ENCODE results near the gene CPEB2.

CPEB2 gene

DNA sequence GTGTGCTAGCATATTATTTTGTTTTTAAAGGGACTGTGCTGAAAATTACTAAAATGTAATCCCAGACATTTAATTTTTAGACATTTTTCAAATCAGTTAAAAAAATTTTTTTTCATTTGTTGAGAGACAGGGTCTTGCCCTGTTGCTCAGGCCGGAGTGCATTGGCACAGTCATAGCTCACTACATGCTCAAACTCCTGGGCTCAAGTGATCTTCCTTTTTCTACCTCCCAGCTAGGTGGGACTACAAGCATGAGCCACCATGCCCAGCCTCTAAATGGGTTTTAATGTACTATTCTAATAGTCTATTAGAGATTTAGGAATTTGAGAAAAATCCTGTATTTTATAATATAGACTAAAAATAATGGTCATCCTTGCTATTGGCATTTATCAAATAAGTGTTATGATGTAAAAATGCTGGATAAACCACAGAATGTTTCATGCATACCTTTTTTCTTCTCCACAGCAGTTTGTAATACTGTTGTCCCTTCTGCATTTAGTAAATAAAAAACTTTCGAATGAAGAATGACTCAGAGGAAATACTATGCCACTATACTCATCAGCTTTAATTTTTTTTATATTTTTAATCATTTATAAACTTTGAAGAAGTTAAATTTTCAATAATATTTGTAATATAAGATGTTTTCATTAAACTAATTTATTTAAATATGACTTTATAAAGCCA lies 29.9 kb downstream of the CPEB2 start:
- Histone ChIP-seq H3K27ac (no peak overlapping the region), H3K36me3 (peaks cover 12% of the 10 kb centered on the region), H3K27me3 (ENCODE audit: insufficient read depth, low read depth, severe bottlenecking) (no peaks in the 10 kb centered on the region), H3K4me3 (ENCODE audit: low read depth, low read length) (no peak overlapping the region), H3K9me3 (ENCODE audit: severe bottlenecking) (peaks cover 2% of the 10 kb centered on the region)
- DNase-seq, result no peak
- TF ChIP-seq, protein P1, sequence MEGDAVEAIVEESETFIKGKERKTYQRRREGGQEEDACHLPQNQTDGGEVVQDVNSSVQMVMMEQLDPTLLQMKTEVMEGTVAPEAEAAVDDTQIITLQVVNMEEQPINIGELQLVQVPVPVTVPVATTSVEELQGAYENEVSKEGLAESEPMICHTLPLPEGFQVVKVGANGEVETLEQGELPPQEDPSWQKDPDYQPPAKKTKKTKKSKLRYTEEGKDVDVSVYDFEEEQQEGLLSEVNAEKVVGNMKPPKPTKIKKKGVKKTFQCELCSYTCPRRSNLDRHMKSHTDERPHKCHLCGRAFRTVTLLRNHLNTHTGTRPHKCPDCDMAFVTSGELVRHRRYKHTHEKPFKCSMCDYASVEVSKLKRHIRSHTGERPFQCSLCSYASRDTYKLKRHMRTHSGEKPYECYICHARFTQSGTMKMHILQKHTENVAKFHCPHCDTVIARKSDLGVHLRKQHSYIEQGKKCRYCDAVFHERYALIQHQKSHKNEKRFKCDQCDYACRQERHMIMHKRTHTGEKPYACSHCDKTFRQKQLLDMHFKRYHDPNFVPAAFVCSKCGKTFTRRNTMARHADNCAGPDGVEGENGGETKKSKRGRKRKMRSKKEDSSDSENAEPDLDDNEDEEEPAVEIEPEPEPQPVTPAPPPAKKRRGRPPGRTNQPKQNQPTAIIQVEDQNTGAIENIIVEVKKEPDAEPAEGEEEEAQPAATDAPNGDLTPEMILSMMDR (IDR thresholded peaks at IDR 0.05; ENCODE audit: low read depth, low read length), result no peak

DNA sequence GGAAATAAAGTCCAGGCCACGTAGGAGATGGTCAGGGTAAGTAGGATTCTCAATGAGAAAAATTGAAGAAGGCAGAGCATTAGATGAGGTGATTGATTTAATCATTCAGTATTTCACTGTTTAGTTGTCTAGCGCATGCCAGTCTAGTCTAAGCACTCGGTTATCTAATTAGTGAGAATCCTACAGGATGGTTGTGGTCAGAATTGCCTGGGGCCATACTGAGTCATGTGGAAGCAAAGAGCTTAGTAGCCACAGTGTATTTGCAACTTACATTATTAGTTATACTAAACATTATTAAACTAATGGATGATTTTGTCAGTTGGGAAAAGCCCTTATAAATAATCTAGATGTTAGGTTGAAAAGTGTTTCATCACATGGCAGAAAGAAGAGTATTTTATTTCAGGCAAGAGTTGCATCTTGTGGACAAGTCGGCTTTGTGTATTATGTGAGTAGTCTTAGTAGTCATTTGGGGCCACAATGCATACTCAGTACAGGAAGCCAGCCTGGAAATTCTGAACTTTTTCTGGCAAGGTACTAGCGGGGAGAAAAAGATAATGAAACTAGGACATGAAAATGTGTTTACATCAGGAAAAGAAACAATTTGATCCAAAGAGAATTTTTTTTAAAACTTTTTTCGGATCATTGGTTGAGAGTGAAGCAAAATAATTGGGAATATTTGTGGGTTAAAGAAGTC lies 31.9 kb downstream of the CPEB2 start:
- no peak for DNase-seq
- peaks cover 12% of the 10 kb centered on the region for H3K36me3 ChIP-seq
- H3K4me3 ChIP-seq (ENCODE audit: low read depth, low read length), result no peak overlapping the region
- TF ChIP-seq, protein P1 (IDR thresholded peaks at IDR 0.05; ENCODE audit: low read depth, low read length), result no peak
- no peaks in the 10 kb centered on the region for H3K27me3 ChIP-seq (ENCODE audit: insufficient read depth, low read depth, severe bottlenecking)
- H3K9me3 ChIP-seq (ENCODE audit: severe bottlenecking), result peaks cover 2% of the 10 kb centered on the region
- H3K27ac ChIP-seq, result no peak overlapping the region

DNA sequence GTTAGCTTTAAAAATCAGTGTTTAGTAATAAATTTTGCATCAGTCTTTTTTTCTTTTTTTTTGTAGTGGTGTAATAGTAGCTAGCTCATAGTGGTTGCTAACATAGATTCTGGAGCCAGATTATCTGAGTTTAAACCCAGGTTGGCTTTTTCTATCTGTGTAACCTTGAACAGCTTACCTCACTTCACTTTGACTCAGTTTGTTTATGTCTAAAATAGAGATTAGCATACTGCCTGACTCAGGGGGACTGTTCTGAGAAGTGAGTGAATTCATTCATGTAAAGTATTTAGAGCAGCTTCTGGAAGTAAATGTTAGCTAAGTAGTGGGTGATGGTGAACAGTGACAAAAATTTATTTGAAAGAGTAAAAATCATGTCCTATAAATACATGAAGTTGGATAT lies 32.9 kb downstream of the CPEB2 start:
- Histone ChIP-seq H3K36me3 (peaks cover 12% of the 10 kb centered on the region), H3K27ac (no peak overlapping the region)

DNA sequence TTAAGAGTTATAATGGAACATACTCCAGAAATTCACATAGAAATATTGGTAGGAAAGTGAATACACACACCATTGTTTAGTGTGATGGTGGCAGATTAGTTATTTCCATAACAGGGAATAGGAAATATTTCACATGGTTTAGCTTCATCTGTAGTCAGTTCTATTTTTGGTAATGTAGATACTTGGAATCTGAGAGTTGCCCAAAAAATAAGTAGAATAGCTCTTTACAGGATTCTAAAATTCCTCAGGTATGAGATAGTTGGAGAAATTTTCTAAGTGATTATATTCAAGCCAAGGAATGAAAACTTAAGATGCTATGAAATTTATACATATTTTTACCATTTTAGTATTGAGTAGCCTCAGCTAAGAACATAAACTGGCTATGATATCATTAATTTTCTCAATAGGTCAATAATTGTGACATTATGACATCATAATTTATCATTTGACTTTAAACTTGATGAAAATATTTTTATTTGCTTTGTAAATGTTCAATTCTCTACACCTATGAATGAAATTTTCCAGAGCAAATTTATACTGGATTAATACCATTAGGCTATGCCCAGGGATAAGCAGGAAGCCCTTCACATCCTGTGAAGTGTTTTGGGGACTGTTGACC lies 35.8 kb downstream of the CPEB2 start:
- TF ChIP-seq, protein P1 (IDR thresholded peaks at IDR 0.05; ENCODE audit: low read depth, low read length), result no peak
- Histone ChIP-seq H3K9me3 (ENCODE audit: severe bottlenecking) (peaks cover 2% of the 10 kb centered on the region), H3K27me3 (ENCODE audit: insufficient read depth, low read depth, severe bottlenecking) (no peaks in the 10 kb centered on the region), H3K36me3 (peaks cover 12% of the 10 kb centered on the region), H3K27ac (no peak overlapping the region), H3K4me3 (ENCODE audit: low read depth, low read length) (no peak overlapping the region)
- DNase-seq, result no peak

More for the DNA sequence above, 32.9 kb downstream of the CPEB2 start:
- DNase-seq, result no peak
- Histone ChIP-seq H3K9me3 (ENCODE audit: severe bottlenecking) (peaks cover 2% of the 10 kb centered on the region), H3K27me3 (ENCODE audit: insufficient read depth, low read depth, severe bottlenecking) (no peaks in the 10 kb centered on the region), H3K4me3 (ENCODE audit: low read depth, low read length) (no peak overlapping the region)
- TF ChIP-seq, protein P1 (IDR thresholded peaks at IDR 0.05; ENCODE audit: low read depth, low read length), result no peak

DNA sequence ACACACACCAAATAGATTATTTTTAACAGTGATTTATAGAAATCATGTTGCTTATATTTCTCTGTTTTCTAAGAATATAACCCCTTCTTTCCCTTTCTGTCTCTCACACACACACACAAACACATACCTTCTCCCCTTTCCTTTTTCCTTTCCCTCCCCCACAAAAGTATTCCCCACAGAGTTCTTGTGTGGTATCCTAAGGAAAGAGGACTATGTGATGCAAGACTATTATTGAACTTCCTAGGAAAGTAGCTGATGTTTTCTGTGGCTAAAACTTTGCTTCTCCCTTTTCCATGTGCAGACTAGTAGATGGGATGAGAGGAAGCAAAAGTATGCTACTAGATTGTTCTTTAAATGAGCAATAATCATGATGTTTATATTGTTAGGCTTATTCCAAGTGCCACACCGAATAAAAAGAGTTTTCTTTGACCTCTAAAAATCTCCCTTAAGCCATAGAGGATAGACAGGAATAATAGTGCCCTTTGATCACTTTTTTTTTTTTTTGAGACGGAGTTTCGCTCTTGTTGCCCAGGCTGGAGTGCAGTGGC lies 38.7 kb downstream of the CPEB2 start:
- no peaks in the 10 kb centered on the region for H3K27me3 ChIP-seq (ENCODE audit: insufficient read depth, low read depth, severe bottlenecking)
- no peak overlapping the region for H3K4me3 ChIP-seq (ENCODE audit: low read depth, low read length)
- H3K36me3 ChIP-seq, result no peaks in the 10 kb centered on the region
- TF ChIP-seq, protein P1 (IDR thresholded peaks at IDR 0.05; ENCODE audit: low read depth, low read length), result no peak
- DNase-seq, result no peak
- H3K27ac ChIP-seq, result no peak overlapping the region
- H3K9me3 ChIP-seq (ENCODE audit: severe bottlenecking), result no peaks in the 10 kb centered on the region

Data from WERI-Rb-1 (cell line).